Measurements from ENCODE around the gene TXNDC8. TPM values are rescaled to one million over a fixed set of nuclear protein-coding genes. Genes with fewer than 3 reads are reported as not detected.
A peak's percentile ranks its signal among the peaks of the same experiment; 100 is the strongest.
"Not testable (repeated sequence)": the region's sequence is repeated elsewhere in the genome, so short reads cannot be mapped to it uniquely, and the experiment has no call there.

The TXNDC8 gene
- total RNA-seq: not detected

DNA sequence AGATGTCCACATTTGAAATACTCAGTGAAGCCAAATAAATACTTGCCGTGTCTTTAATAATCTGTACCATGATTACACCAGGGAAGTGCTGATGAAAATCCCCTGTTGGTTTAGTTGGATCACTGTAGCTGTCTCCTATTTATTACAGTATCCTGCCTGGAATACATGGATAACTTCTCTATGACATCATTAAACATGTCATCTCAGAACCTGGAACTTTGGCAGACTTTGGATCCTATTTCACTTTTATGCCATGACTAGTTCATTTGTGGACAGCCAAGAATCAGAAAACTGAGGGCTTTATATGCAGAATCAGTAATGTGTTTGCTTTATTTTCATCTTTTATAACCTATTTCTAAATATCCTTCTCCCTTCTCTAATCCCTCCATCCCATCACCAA lies at the start of gene TXNDC8:
Gene TXNDC8 (minus strand): TSS at position 137 of the 400 bp plus-strand sequence.
- Mint-ChIP-seq H3K27ac (no peak within 1 kb of the TSS), H3K9me3 (no peaks in the 10 kb centered on the region), H3K36me3 (no peaks in the 10 kb centered on the region)
- ATAC-seq: no peak
- DNase-seq (ENCODE audit: low spot score in 2 of 2): no peak

- DNase-seq (ENCODE audit: low spot score in 2 of 2): no peak
- no peaks in the 10 kb centered on the region for H3K9me3 Mint-ChIP-seq
- peaks cover 0 to 4% of the 10 kb centered on the region in 2 donors for H3K36me3 Mint-ChIP-seq
- no peak for ATAC-seq
- no peak overlapping the region for H3K27ac Mint-ChIP-seq
Observed at GRCh38 chr9:110383491-110383890, 45.8 kb upstream of the TXNDC8 start.

DNA sequence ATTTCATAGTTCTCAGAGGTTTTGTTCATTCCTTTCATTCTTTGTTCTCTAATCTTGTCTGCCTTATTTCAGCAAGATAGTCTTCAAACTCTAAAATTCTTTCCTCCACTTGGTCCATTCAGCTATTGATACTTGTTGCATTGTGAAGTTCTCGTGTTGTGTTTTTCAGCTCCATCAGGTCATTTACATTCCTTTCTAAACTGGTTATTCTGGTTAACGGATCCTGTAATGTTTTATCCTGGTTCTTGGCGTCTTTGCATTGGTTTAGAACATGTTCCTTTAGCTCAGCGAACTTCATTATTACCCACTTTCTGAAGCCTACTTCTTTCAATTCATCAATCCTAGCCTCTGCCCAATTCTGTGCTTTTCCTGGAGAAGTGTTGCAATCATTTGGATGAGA lies 45.1 kb upstream of the TXNDC8 start:
- H3K27ac Mint-ChIP-seq: no peak overlapping the region
- no peak for ATAC-seq
- no peak for DNase-seq (ENCODE audit: low spot score in 2 of 2)
- H3K36me3 Mint-ChIP-seq: peaks cover 0 to 4% of the 10 kb centered on the region in 2 donors
- H3K9me3 Mint-ChIP-seq: peaks cover 0 to 5% of the 10 kb centered on the region in 2 donors

DNA sequence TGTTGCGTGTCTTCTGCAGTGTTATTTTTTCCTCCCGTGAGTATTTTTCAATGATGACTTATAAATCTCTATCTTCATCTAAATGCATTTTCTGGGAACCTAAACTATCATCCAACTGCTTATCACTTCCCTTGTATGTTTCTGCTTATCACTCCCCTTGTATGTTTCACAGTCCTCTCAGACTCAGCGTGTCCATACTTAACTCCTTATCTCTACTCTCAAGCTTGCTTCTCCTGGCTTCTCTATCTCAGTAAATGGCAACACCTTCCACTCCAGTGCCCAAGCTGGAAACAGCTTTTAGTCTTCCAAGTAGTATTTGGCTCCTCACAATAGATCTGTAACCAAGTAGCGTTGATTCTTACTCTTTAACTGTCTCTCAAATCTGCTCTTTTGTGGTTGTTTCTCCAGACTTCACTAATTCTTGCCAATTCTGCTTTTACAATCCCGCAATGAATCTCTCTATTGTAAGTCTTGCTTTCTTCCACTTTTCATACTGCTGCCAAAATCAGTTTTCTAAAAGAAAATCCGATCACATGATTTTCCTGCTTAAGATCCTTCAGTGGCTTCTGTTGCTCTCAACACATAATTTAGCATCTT lies 33.8 kb upstream of the TXNDC8 start:
- Mint-ChIP-seq H3K36me3 (no peaks in the 10 kb centered on the region), H3K27ac (no peak overlapping the region), H3K9me3 (no peaks in the 10 kb centered on the region)
- DNase-seq (ENCODE audit: low spot score in 2 of 2): no peak
- no peak for ATAC-seq

DNA sequence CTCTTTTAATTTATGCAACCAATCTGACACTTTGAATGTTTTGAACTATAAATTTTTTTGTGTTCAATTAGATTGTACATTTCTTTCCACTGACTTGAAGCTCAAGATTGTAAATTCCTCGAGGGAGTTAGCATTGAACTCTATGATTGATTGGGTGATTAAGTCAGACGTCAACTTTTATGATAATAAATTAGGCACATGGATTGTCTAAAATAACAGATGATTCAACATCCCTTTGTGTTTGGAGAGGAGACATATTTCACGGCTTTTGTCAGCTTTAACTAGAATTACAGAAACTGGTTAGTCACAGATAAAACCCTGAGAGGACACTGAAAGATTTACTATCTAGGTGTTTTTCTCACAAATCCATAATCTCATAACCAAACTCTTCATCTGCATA lies 32.7 kb upstream of the TXNDC8 start:
- no peaks in the 10 kb centered on the region for H3K36me3 Mint-ChIP-seq
- H3K27ac Mint-ChIP-seq: no peak overlapping the region
- no peaks in the 10 kb centered on the region for H3K9me3 Mint-ChIP-seq
- ATAC-seq (no peak), DNase-seq (ENCODE audit: low spot score in 2 of 2) (no peak)

- DNase-seq (ENCODE audit: low spot score in 2 of 2): no peak
- Mint-ChIP-seq H3K27ac (no peak overlapping the region), H3K9me3 (no peaks in the 10 kb centered on the region), H3K36me3 (no peaks in the 10 kb centered on the region)
- no peak for ATAC-seq
Observed at GRCh38 chr9:110364451-110364850, 26.8 kb upstream of the TXNDC8 start.

GRCh38 chr9:110358992-110359391 lies 21.3 kb upstream of the TXNDC8 start:
- ATAC-seq; H3K36me3 Mint-ChIP-seq; DNase-seq (ENCODE audit: low spot score in 2 of 2); H3K9me3 Mint-ChIP-seq; H3K27ac Mint-ChIP-seq: not testable (repeated sequence)

- DNase-seq (ENCODE audit: low spot score in 2 of 2) (no peak), ATAC-seq (no peak)
- no peaks in the 10 kb centered on the region for H3K36me3 Mint-ChIP-seq
- peak overlapping the region in 1 of 2 donors; percentile 7 for H3K27ac Mint-ChIP-seq
- no peaks in the 10 kb centered on the region for H3K9me3 Mint-ChIP-seq
Observed at GRCh38 chr9:110357505-110357904, 19.8 kb upstream of the TXNDC8 start.

DNA sequence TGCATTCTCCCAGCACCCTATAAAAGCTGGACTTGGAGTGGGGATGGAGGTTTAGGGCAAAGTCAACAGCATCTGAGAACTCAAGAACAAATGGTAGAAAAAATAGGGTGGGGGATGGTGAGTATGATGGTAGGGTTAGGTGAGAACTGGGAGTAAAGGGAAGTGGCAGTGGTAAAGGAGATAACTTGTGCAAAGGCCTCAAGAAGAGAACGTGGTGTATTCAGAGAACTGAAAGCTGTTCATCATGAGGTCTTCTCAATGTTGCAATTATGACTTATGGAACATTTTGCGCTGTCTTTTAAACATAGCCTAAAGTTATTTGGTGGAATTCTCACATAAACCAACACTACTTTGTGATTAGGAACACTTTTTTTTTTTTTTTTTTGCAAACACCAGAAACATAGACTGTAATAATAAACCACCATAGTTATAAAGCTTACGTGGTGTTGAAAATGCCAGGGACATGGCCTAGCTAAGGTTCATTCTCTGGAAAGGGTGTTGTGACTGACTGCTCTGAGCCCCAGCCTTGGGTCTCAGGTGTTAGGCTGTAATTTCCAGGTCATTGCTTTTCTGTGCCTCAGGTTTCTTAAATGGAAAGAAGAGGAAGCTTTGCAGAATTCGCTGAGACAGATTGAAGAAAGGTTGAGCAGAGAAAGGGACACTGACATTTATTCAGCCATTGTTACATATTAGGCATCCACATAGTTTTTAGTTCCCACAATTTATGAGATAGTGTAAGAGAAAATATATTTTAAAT lies 19.2 kb upstream of the TXNDC8 start:
- Mint-ChIP-seq H3K27ac (peak overlapping the region in 1 of 2 donors; percentile 44), H3K36me3 (no peaks in the 10 kb centered on the region)
- DNase-seq (ENCODE audit: low spot score in 2 of 2): no peak

GRCh38 chr9:110355911-110356310 lies 18.2 kb upstream of the TXNDC8 start:
- Mint-ChIP-seq H3K27ac (no peak overlapping the region), H3K9me3 (no peaks in the 10 kb centered on the region), H3K36me3 (no peaks in the 10 kb centered on the region)
- no peak for DNase-seq (ENCODE audit: low spot score in 2 of 2)
- no peak for ATAC-seq

More for the DNA sequence above, 19.2 kb upstream of the TXNDC8 start:
- no peak for ATAC-seq
- no peaks in the 10 kb centered on the region for H3K9me3 Mint-ChIP-seq

DNA sequence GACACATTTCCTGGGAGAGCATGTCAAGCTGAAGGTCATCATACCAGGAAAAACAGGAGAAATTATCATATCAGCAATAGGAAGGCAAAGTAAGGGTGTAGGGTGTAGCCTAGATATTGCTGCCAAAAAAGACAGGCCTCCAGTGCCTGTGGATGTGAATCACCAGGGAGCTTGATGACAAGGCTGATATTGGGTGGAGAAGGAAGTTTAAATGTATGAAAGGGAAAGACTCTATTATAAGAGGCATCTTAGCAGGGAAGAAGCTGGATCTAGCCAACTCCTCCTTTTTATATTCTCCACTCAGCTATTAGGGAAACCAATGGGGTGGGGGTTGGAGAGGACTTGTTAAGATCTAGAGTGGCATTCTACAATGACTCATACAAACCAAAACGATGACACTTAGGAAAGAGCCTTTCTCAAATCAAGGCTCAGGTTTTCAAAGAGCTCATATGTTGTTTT lies 13.4 kb upstream of the TXNDC8 start:
- DNase-seq (ENCODE audit: low spot score in 2 of 2) (no peak), ATAC-seq (peak; percentile 45 to 83)
- Mint-ChIP-seq H3K9me3 (no peaks in the 10 kb centered on the region), H3K36me3 (no peaks in the 10 kb centered on the region), H3K27ac (no peak overlapping the region)

DNA sequence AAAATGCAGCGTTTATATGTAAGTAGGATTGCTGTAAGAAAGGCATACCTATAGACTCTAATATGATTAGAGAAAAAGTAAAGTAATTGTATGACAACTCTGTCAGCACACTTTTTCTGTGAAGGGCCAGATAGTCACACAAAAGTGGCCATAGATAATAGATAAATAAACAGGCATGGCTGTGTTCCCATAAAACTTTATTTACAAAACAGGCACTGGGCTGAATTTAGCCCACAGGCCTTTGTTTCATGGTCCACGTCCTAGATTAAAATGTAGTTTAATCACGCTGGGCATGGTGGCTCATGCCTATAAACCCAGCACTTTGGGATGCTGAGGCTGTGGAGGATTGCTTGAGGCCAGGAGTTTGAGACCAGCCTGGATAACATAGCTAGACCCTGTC lies 8.7 kb upstream of the TXNDC8 start:
- no peak overlapping the region for H3K27ac Mint-ChIP-seq
- no peaks in the 10 kb centered on the region for H3K9me3 Mint-ChIP-seq
- no peaks in the 10 kb centered on the region for H3K36me3 Mint-ChIP-seq
- DNase-seq (ENCODE audit: low spot score in 2 of 2) (no peak), ATAC-seq (no peak)

DNA sequence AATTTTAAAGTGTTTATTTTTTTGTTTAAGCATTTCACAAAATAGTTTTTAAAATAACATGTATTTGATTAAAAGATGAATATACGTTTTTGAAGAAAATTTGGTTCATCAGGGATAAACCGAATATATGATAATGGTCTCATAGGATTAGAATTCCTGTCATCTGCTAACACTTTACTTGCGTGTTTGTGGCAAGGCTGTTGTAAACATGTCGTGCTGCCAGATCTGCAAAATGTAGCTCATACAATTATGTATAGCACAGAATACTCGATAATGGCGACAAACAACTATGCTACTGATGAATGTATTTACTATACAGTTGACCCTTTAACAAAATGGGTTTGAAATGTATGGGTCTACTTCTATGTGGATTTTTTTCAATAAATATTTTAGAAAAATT lies 7.2 kb upstream of the TXNDC8 start:
- Mint-ChIP-seq H3K27ac (no peak overlapping the region), H3K9me3 (no peaks in the 10 kb centered on the region), H3K36me3 (no peaks in the 10 kb centered on the region)
- no peak for ATAC-seq
- DNase-seq (ENCODE audit: low spot score in 2 of 2): no peak

DNA sequence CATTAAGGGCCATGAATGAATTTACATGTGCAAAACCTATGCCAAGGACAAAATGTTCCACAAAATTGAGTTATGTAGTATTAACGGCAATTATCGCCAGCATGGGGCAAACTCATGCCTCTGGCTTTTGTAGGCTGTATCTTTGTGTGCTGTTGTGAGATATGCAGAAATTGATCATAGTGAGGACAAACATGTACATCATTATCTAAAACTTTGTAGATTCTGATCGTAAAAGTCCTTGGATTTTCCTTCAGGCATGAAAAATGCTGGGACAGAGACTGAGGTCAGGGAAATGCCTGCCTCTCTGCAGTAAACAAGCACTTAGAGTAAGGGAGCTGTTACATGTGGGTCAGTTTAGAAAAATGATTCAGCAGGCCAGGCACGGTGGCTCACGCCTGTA lies 5.9 kb upstream of the TXNDC8 start:
- Mint-ChIP-seq H3K36me3 (no peaks in the 10 kb centered on the region), H3K9me3 (no peaks in the 10 kb centered on the region), H3K27ac (no peak overlapping the region)
- DNase-seq (ENCODE audit: low spot score in 2 of 2): no peak
- no peak for ATAC-seq

- ATAC-seq: no peak
- no peak overlapping the region for H3K27ac Mint-ChIP-seq
- no peaks in the 10 kb centered on the region for H3K36me3 Mint-ChIP-seq
- H3K9me3 Mint-ChIP-seq: no peaks in the 10 kb centered on the region
- no peak for DNase-seq (ENCODE audit: low spot score in 2 of 2)
Observed at GRCh38 chr9:110340306-110340705, 2.6 kb upstream of the TXNDC8 start.

DNA sequence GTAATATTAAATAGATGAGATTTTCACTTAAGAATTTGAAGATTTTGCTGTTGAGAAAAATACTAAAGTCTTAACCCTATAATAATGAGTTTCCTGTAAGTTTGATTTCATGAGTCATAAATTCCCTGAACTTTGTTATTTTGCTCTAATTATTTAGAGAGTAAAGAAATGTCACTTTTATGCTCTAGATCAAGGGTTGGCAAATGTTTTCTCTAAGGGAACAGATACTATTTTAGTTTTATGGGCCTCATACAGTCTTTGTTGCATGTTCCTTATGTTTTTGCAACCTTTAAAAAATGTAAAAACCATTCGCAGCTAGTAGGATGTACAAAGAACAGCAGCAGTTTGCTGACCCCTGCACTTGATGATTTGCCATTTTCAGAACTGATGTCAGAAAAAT lies 480 bp upstream of the TXNDC8 start:
- Mint-ChIP-seq H3K36me3 (no peaks in the 10 kb centered on the region), H3K9me3 (no peaks in the 10 kb centered on the region), H3K27ac (no peak overlapping the region)
- no peak for ATAC-seq
- DNase-seq (ENCODE audit: low spot score in 2 of 2): no peak

GRCh38 chr9:110336363-110336762 lies 1.3 kb downstream of the TXNDC8 start:
- DNase-seq (ENCODE audit: low spot score in 2 of 2) (no peak), ATAC-seq (no peak)
- H3K9me3 Mint-ChIP-seq: no peaks in the 10 kb centered on the region
- no peak overlapping the region for H3K27ac Mint-ChIP-seq
- H3K36me3 Mint-ChIP-seq: no peaks in the 10 kb centered on the region

GRCh38 chr9:110334871-110335270 lies 2.8 kb downstream of the TXNDC8 start:
- no peak for DNase-seq (ENCODE audit: low spot score in 2 of 2)
- H3K9me3 Mint-ChIP-seq: no peaks in the 10 kb centered on the region
- H3K36me3 Mint-ChIP-seq: no peaks in the 10 kb centered on the region
- peak in 1 of 2 donors; percentile 50 for ATAC-seq
- no peak overlapping the region for H3K27ac Mint-ChIP-seq
